Measurements from ENCODE around the gene TXNDC17.

DNA sequence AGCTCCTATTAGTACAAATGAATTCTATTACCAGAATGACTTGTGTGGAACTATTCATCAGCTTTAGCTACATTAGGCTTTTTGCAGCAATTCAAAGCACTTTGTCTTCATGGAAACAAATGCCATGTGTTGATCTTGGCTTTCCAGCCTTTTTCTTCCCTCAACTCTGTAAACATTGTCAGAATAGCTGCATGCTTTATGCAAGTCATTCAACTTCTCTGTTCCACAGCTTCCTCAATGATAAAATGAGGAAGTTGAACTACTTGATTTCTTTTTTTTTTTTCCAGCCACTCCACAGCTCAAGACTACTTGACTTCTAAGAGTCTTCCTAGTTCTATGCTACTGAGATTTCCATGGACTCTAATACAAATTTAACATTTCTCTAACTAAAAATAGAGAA, 41.5 kb upstream of the TXNDC17 start:
- no peak for TF ChIP-seq SUZ12 (IDR thresholded peaks at IDR 0.05; ENCODE audit: extremely low read depth, insufficient read depth, insufficient read length)
- no peak for TF ChIP-seq ZNF274 (IDR thresholded peaks at IDR 0.05; ENCODE audit: low read depth, low read length)

Measured in NT2/D1 (cell line).